Spleen (tissue), 7 donors: Measurements from ENCODE around the gene TANC1.

ENCODE experiments used
- POLR2AphosphoS5 ChIP-seq, 3 donors: sonication (generic); formaldehyde crosslinking; IDR thresholded peaks; one replicate each; pipeline ENCODE4 v1.5.1; 2017; ENCODE audit warnings: antibody characterized with exemption in 3 of 3
- TF ChIP-seq, protein P1 (sequence below), 11 experiments: fragments of 200-600 bp in 7 of 11; fragments of 450-650 bp in 4 of 11; sonication (generic) in 4 of 11; IDR thresholded peaks in 8 of 11; conservative IDR thresholded peaks in 3 of 11; 1 replicate in 7 of 11; 2 replicates in 4 of 11; pipeline versions ENCODE4 v1.4.0 to v1.8.0; 2016 to 2021; ENCODE audit warnings: antibody characterized with exemption in 11 of 11, inconsistent platforms in 4 of 11, mild to moderate bottlenecking in 1 of 11
- donor health status: DM: no; HTN: no; CAD: no; lungs with moderate emphysema.
- donor health status: DM: no; HTN: no; CAD: no.
- donor health status: DM: no; HTN: no; CAD: no.

DNA sequence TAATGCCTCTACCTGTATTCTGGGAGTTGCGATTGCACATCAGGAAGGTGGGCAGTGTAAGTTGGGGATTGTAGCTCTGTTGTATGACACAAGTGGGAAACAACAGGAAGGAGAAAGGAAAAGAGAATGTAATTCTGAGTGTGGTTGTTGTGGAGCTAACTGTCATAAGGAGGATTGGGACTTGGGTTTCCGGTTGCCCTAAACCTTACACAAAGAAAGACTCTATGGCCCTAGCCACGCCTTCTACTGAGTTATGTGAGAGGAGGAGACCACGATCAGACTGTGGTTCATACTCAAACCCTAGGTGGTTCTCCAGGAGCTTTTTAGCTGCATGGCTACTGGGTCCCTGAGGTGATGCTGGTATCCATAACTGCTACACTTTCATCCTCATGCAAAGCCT, 86.5 kb downstream of the TANC1 start:
- TF ChIP-seq, protein P1, sequence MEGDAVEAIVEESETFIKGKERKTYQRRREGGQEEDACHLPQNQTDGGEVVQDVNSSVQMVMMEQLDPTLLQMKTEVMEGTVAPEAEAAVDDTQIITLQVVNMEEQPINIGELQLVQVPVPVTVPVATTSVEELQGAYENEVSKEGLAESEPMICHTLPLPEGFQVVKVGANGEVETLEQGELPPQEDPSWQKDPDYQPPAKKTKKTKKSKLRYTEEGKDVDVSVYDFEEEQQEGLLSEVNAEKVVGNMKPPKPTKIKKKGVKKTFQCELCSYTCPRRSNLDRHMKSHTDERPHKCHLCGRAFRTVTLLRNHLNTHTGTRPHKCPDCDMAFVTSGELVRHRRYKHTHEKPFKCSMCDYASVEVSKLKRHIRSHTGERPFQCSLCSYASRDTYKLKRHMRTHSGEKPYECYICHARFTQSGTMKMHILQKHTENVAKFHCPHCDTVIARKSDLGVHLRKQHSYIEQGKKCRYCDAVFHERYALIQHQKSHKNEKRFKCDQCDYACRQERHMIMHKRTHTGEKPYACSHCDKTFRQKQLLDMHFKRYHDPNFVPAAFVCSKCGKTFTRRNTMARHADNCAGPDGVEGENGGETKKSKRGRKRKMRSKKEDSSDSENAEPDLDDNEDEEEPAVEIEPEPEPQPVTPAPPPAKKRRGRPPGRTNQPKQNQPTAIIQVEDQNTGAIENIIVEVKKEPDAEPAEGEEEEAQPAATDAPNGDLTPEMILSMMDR (IDR thresholded peaks at IDR 0.05 in 8 of 11, conservative IDR thresholded peaks at IDR 0.05 in 3 of 11), result no peak
- no peak for TF ChIP-seq POLR2AphosphoS5 (IDR thresholded peaks at IDR 0.05)
